Tongue (tissue), 2 donors: Measurements from ENCODE around the gene SPPL3. TPM values are rescaled to one million over a fixed set of nuclear protein-coding genes. Genes with fewer than 3 reads are reported as not detected.
"Not testable (repeated sequence)": the region's sequence is repeated elsewhere in the genome, so short reads cannot be mapped to it uniquely, and the experiment has no call there.

Source experiments
- DNase-seq: peaks from one replicate; pipeline ENCODE4 v3.0.0-alpha.2; 2015
- total RNA-seq: library from RNA; depleted of rRNA; stranded (reverse); fragments of >200 nt; gene quantifications from one replicate; pipeline ENCODE4 v1.2.3, GENCODE V29; 2014

Gene SPPL3
- total RNA-seq, 1 donor from 2014 or later = 15.9 TPM

GRCh38 chr12:120844297-120844696 lies 59.9 kb downstream of the SPPL3 start:
- no peak for DNase-seq

GRCh38 chr12:120843472-120843871 lies 60.7 kb downstream of the SPPL3 start:
- DNase-seq = no peak

DNA sequence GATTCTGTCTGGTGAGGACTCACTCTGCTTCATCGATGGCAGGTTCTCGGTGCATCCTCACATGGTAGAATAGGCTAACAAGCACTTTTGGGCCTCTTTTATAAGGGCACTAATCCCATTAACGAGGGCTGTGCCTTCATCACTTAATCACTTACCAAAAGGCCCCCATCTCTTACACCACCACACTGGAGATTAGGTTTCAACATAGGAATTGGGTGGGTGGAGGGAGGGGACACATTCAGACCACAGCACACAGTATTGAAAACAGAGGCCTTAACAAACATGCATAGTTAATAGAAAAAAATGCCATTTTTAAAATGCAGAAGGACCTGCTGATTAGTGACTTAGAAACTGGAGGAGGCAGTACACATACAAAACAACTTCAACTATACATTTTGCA lies 61.6 kb downstream of the SPPL3 start:
- DNase-seq = no peak

DNA sequence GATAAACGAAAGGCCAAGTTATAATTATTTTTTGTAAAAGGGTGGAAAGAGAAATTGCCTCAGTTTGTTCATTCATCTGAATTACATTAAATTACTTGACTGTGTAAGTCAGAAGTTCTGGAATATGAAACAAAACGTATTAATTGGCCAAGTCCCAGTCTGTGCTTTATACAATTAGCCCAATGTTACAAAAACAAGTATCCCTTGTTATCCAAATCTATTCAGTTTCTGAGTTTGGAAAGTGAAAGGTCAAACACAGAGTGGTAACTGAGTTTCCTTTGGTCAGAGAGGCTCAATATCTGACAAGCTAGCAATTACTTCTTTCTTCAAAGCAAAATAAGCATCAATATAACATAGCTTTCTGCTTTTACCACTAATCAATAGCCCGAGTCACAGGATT lies 62.6 kb downstream of the SPPL3 start:
- no peak for DNase-seq

DNA sequence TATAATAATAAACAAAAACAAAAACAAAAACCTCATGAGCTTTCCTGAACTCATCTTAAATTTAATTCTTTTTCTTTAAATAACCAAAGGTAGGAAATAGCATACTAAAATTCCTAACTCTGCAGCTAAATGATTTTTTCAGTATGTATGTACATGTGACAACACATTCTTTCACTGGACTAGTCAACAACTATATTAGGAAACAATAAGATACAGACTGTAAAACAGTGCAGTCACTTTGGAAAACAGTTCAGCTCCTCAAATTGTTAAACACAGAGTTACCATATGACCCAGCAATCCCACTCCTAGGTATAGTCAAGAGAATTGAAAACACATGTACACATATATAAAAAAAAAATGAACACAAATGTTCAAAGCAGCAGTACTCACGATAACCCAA lies 64.7 kb downstream of the SPPL3 start:
- no peak for DNase-seq

- not testable (repeated sequence) for DNase-seq
Observed at GRCh38 chr12:120838629-120839383, 65.4 kb downstream of the SPPL3 start.

DNA sequence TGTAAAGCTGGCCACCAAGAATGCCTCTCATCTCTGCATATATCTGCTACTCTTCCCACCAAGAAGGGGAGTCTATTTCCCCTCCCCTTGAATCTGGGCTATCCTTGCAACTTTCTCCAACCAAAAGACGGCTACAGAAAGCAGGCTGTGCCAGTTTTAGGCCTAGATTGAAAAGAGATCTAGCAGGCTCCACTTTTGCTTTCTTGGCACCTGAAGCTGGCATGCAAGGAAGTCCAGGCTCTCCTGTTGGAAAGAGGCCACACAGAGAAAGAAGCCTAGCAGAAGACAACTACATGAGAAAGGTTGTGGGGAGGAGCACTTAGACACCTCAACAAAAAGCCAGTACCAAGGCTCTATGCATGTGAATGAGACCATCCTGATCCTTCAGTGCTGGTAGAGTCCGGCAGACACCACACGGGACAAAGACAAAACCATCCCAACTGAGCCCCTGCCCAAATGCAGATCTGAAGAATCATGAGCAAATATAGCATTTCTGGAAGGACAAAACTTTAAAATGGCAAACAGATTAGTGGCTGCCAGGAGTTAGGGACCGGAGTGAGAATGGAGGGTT lies 68.0 kb downstream of the SPPL3 start:
- no peak for DNase-seq

DNA sequence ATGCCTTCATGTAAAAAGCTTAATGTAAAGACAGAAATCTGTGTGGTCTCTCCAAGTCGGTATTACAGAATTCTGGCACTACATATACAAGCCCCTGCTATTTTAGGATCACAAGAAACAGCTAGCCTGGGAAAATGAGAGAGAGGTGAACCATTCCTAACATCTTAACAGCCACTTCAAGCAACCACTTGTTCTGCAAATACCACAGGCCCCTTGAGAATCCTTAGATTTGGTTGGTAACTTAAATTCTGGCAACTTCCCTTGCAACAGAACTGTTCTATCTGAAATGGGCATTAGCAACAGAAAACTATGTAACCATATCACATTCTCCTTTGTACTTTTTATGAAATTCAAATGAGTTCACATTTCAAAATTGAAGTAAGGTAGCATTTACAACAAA lies 68.5 kb downstream of the SPPL3 start:
- DNase-seq = peak; percentile 48

- DNase-seq = no peak
Observed at GRCh38 chr12:120835304-120835612, 68.9 kb downstream of the SPPL3 start.

- no peak for DNase-seq
Observed at GRCh38 chr12:120834489-120835303, 69.5 kb downstream of the SPPL3 start.

GRCh38 chr12:120833849-120834248 lies 70.3 kb downstream of the SPPL3 start:
- no peak for DNase-seq

DNA sequence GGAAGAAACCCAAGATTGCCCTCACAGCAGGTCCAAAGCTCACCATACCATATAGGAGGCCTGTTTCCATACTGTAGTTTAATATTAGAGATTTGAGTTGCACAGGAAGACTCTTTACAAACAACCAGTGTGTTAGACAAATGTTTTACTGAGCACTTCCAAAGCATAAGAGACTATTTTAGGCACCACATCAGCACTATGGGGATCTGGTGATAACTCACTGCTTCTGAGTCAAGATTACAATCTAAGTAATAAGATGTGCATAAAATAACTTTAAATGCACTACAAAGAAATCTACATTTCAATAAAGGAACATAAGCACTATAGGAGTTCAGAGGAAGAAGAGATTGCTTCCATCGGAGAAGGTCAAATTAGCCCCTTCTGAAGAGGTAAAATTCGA lies 71.4 kb downstream of the SPPL3 start:
- no peak for DNase-seq

DNA sequence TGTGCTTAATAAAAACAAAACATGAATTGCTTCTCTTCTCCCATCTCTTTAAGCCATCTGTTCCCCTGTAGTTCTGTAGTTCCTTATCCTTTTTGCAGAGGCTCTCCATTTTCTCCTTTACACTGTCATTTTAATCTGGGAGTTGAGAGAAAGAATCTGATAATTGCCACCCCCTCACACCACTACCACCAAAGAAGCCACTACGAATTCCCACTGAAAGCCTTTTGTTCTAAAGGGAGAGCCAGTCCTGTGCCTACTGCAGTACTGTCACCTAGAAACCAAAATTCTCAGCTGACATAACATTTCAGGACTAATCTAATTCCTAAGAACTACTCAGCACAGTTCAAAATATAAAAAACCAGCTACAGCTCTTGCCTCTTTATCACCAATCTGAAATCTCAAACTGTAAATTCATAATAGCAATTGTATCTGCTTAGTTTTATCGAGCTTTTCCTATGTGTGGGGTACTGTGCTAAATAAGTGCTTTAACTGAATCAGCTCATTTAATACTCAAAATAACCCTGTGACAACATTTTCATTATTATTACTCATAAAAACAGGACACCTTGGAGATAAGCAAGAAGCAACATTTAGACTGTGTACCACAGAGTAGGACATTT lies 72.4 kb downstream of the SPPL3 start:
- DNase-seq = no peak

GRCh38 chr12:120830966-120831365 lies 73.2 kb downstream of the SPPL3 start:
- no peak for DNase-seq

GRCh38 chr12:120830052-120830940 lies 73.9 kb downstream of the SPPL3 start:
- no peak for DNase-seq

DNA sequence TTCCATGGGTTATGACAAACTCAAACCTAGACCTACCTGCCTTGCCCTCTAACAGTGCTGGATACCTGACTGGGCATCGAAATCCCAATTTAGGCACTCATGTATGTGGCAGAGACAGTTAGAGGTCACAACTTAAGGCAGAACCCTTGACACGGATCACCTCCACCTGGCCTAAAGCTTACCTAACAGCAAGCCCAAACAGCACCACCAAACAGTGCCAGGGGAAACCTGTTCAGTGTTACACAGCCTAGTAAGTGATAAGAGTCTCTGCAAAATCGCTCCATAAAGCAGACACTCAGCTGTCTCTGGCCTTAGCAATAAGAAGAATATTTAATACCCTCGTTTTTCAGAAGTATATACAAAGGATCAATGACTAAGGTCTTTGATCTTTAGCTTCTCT lies 77.8 kb downstream of the SPPL3 start:
- DNase-seq = no peak

DNA sequence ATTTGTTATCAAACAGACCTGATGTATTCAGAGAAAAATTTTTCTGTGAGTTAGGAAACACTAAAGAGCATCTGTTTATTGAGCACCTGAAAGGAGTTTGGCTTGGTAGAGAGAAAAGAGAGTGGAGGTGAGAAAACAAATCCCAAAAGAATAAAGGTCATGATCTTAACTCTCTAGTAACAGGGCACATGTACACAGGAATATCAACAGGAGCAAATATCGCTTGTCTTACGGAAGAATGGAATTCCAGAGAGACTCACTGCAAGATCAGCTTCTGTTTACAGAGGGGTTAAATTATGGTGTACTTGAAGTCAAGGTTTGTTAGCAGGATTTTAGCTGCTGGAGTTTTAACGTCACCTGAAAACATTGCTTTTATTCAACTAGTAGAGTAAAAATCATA lies 78.8 kb downstream of the SPPL3 start:
- DNase-seq = no peak

DNA sequence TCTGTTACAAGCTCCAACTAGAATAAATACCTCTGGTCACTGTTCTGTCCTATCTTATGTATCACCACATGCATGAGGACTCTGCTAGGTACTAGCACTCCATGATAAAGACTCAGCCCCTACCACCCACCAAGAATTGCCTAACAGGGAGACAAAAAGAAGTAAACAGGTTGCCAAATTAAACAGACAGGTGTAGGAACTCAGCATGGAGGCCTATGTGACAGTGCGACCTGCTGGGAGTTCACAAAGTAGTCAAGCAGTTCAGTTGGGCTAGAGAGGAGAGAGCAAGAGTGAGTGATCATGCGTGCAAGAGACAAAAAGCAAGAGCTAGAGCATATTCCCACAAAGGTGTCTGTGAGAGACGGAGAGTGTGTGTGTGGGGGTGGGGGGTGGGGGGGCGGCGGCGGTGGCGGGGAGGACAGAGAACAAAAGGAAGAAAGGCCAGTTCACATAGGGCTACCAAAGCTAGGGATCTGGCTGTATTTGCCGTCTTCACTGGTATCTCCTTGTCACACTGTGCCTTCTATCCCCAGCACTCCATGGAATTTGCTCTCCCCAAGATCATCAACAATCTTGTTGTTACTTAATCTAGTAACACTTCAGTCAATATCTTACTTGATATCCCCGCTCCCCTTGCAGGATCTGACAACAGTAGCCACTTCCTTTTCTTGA lies 81.2 kb downstream of the SPPL3 start:
- no peak for DNase-seq

- no peak for DNase-seq
Observed at GRCh38 chr12:120821878-120822277, 82.3 kb downstream of the SPPL3 start.

DNA sequence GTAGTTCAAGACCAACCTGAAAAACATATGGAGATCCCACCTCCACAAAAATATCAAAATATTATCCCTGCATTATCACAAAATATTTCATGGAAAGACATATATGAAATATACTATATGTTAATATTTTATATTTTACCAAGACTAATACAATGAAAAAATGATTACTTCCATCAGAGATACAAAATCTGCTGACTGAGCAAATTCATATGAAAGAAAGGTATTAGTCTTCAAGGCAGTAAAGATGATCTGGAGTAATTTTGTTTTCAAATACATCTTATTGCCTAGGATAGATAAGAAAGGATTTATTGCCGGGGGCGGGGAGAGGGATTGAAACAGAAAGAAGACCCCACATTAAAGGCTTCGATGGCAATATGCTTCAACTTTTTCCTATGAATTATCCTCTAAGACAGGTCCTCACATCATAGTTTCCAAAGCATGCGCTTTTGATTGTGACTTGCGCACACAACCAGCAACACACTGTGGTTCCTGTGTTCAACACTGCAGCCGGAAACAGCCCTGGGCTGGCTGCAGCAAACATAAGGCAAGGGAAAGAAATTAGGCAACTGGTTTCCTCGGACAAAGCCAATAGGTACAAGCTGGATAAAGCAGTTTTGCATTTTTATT lies 83.2 kb downstream of the SPPL3 start:
- DNase-seq = no peak

- peak; percentile 52 for DNase-seq
Observed at GRCh38 chr12:120818416-120818815, 85.7 kb downstream of the SPPL3 start.
